ENCODE measurements around the gene STYX. TPM values are rescaled to one million over a fixed set of nuclear protein-coding genes. Genes with fewer than 3 reads are reported as not detected.

The STYX gene
- 12.1 and 23.7 TPM in 2 replicates for total RNA-seq (2014; rRNA removed; shearing (Covaris generic); ENCODE audit: low replicate concordance)

GRCh38 chr14:52729925-52730708 is at the start of gene STYX:
Gene STYX, plus strand, starts transcription at chr14:52730166. Its CDS starts 309 bp downstream, at chr14:52730475.
- Histone ChIP-seq H3K36me3 (peaks cover 16% of the 10 kb centered on the region), H3K9me3 (no peaks in the 10 kb centered on the region), H3K4me3 (peak within 1 kb of the TSS; percentile 75), H3K27me3 (no peaks in the 10 kb centered on the region)
- peak; percentile 98 for DNase-seq

DNA sequence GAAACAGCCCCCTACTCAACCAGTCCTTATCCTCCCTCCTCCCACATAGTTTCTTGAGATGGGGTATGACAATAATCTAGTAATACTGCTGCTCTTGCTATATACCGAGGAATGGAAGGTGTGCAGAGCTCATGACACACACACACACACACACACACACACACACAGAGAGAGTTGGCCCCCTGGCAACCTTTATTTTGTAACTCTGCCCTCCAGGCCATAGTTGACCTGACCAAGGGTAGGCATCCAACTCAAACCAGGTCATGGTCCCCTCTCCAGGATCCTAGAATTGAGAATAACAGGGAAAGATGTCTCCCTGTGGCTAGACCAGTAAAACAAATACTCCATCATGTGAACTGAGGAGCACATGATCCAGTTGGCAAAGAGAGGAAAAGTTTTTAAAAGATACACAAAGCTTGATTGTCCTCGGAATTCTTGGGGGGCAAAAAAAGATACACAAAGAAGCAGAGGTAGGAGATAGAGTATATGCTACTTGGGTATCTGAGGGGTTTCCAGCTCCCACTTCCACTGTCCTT is 45.9 kb upstream of the STYX start:
- peaks cover 8% of the 10 kb centered on the region for H3K36me3 ChIP-seq
- H3K4me3 ChIP-seq = no peak overlapping the region
- no peak for DNase-seq
- H3K9me3 ChIP-seq = no peaks in the 10 kb centered on the region
- H3K27me3 ChIP-seq = no peaks in the 10 kb centered on the region

GRCh38 chr14:52686176-52686575 is 43.8 kb upstream of the STYX start:
- H3K9me3 ChIP-seq = no peaks in the 10 kb centered on the region
- no peaks in the 10 kb centered on the region; the same call in 1 of the 2 replicates for H3K36me3 ChIP-seq
- no peaks in the 10 kb centered on the region for H3K27me3 ChIP-seq
- H3K4me3 ChIP-seq = no peak overlapping the region
- DNase-seq = no peak

DNA sequence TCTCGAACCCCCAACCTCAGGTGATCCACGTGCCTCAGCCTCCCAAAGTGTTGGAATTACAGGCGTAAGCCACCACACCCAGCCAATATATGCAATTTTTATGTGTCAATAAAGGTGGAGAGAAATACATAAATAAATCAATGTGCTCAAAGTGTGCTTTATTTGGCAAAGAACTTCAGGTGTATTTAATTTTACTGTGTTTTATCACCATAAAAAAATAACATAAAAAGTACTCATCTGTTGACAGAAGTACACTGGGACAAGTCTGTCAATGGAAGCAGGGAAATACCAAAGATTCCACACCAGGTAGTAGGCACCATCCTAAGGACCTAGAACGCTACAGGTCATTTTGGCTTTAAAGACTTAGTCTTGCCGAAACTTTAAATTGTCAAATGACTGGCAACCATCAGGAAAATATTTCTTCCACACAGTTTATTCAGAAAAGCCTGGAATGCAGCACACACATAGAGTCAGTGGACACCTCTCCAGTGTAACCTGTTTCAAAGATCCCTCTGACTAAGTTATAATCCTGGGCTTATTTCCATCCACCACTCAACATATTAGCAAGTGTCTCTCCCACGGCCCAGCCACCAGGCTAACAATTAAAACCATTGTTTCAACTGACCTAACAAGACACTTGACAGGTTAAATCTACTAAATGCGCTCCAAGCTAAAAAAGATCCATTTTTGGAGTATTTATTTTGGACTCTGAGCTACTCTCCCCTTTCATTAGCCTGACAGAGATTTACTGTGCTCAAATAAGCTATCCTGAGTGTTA is 38.8 kb upstream of the STYX start:
- Histone ChIP-seq H3K36me3 (no peaks in the 10 kb centered on the region), H3K27me3 (no peaks in the 10 kb centered on the region)
- no peak for DNase-seq

DNA sequence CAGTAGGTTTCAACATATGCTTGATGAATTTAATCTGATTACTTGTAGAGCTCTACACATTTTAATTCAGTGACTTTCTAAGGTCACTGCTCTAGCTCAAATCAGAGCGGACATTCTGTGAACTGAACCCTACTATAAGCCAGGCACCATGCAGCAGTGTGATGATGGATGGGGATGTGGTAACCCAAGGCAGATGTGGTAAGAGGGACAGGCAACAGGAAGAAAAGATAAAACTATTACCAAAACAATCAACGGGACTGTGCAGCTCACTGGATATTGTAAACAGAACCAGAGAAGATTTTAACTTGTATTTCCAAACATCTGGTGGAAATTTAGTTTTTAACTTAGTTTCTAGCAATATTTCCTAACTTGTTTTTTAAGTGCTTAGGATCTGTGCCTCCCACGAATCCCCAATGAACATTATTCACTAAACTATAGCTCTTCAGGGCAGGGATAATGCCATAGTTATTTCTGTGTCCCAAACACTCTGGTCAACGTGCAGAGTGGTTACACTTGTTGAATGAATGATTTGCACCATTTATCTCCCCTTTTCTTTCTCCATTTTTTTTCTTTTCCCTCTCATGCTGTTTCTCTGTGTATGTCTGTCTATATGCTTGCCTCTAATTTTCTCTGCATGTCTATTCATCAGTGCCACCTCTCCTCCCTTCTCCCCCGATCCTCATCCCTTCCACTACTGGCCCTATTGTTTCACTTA is 37.6 kb upstream of the STYX start:
- Histone ChIP-seq H3K9me3 (no peaks in the 10 kb centered on the region), H3K36me3 (no peaks in the 10 kb centered on the region), H3K27me3 (no peaks in the 10 kb centered on the region), H3K4me3 (no peak overlapping the region)
- no peak for DNase-seq

More for the DNA sequence above, 38.8 kb upstream of the STYX start:
- Histone ChIP-seq H3K4me3 (no peak overlapping the region), H3K9me3 (no peaks in the 10 kb centered on the region)

DNA sequence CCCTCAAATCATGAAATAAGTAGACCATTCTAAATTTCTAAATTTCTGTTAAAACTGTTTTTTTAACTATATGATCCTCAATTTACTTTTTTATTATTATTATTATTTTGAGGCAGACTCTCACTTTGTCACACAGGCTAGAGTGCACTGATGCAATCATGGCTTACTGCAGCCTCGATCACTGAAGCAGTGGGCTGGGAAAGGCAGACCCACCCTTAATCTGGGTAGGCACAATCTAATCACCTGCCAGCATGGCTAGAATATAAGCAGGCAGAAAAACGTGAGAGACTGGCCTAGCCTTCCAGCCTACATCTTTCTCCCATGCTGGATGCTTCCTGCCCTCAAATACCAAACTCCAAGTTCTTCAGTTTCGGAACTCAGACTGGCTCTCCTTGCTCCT is 36.9 kb upstream of the STYX start:
- H3K9me3 ChIP-seq = no peaks in the 10 kb centered on the region
- no peaks in the 10 kb centered on the region for H3K36me3 ChIP-seq
- no peaks in the 10 kb centered on the region for H3K27me3 ChIP-seq
- no peak overlapping the region for H3K4me3 ChIP-seq
- DNase-seq = no peak

DNA sequence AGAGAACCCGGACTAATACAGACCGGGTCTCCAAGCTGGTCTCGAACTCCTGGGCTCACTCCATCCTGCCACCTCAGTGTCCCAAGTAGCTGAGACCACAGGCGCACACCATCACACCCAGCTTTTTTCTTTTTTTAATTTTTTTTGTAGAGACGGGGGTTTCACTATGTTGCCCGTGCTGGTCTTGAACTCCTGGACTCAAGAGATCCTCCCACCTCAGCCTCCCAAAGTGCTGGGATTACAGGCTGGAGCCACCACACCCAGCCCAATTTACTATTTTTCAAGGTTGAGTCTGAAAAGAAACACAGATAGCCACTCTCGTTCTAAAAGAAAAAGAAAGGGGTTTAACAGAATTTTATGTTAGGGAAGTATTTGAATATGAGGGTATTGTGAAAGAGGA is 36.4 kb upstream of the STYX start:
- no peak for DNase-seq
- H3K4me3 ChIP-seq = no peak overlapping the region
- H3K27me3 ChIP-seq = no peaks in the 10 kb centered on the region
- no peaks in the 10 kb centered on the region for H3K9me3 ChIP-seq
- no peaks in the 10 kb centered on the region for H3K36me3 ChIP-seq

DNA sequence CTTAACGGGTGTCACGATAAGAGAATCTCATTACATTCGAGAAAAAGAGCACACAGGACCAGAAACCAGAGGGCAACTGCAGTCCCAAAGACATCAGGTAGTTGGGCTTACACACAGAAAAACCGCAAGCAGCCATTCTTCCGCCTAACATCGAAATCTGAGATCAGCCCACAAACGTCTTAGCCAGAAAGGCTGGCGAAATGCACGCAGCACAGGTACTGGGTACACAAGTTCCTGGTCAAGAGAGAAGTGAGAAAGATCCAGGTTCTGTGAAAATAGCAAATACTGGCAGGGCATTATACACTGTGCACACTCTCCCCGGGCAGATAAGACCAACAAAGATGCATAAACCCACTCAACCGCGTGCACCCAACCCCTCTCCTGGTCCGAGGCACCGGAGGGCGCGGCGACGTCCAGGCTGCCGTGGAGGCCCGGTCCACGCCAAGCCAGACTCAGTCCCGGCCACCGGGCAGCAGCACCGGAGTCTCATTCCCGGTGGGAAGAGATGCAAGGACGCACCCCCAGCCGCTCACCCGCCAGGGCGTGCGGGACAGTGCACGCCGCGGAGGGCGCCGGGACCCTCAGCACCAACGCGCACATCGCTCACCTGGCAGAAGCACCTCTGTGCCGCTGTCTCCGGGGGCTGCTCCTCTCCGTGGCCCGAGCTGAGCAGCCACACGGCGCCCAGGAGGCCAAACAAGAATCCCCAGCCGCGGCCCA is 35.0 kb upstream of the STYX start:
- peak; percentile 28 for DNase-seq
- no peaks in the 10 kb centered on the region for H3K27me3 ChIP-seq

DNA sequence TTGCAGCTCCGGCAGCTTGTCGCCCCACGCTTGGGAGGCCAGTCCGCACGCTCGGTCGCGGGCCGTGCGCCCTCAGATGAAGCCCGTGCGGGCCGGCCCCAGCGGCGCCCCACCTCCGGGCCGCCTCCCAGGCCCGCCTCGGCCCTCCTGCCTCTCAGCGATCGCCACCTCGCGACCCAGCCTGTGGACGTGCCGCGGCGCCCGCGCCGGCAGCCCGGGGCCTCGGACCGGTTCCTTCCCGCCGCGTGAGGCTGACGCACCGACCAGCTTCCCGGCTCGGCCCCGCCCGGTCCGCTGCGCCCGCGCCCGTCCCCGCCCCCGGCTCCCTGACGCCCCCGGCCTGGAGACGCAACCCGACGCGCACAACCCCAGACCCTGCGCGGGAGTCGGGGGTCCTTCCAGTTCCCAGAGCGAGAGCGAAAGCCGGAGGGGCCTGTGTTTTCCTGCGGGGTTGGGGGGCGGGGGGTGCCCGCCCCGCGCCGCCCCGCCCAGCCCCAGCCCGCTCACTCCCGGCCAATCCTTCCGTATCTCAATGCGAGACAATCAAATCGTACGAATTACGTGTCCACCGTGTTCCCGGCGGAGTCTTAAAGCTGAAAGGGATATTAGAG is 34.4 kb upstream of the STYX start, which contains the start of gene ERO1A:
TSS of gene ERO1A (minus strand) at position 78 of the 611 bp plus-strand sequence. CDS start at position 1, 77 bp downstream.
- peak; percentile 76 for DNase-seq
- Histone ChIP-seq H3K4me3 (peak within 1 kb of the TSS; percentile 79), H3K9me3 (no peaks in the 10 kb centered on the region), H3K36me3 (no peaks in the 10 kb centered on the region), H3K27me3 (no peaks in the 10 kb centered on the region)

More for the DNA sequence above, 35.0 kb upstream of the STYX start:
- H3K36me3 ChIP-seq = no peaks in the 10 kb centered on the region
- H3K9me3 ChIP-seq = no peaks in the 10 kb centered on the region
- H3K4me3 ChIP-seq = peak overlapping the region; percentile 79

GRCh38 chr14:52700701-52701172 is 29.2 kb upstream of the STYX start:
- H3K27me3 ChIP-seq = no peaks in the 10 kb centered on the region
- no peak for DNase-seq

GRCh38 chr14:52701223-52701622 is 28.7 kb upstream of the STYX start:
- Histone ChIP-seq H3K9me3 (no peaks in the 10 kb centered on the region), H3K27me3 (no peaks in the 10 kb centered on the region), H3K36me3 (no peaks in the 10 kb centered on the region), H3K4me3 (no peak overlapping the region)
- no peak for DNase-seq

More at GRCh38 chr14:52700701-52701172, 29.2 kb upstream of the STYX start:
- Histone ChIP-seq H3K4me3 (no peak overlapping the region), H3K9me3 (no peaks in the 10 kb centered on the region), H3K36me3 (no peaks in the 10 kb centered on the region)

GRCh38 chr14:52703225-52703624 is 26.7 kb upstream of the STYX start:
- Histone ChIP-seq H3K36me3 (peaks cover 1% of the 10 kb centered on the region; the same call in 1 of the 2 replicates), H3K4me3 (no peak overlapping the region), H3K27me3 (no peaks in the 10 kb centered on the region), H3K9me3 (no peaks in the 10 kb centered on the region)
- peak; percentile 89 for DNase-seq

- DNase-seq = no peak
- peaks cover 5% of the 10 kb centered on the region for H3K36me3 ChIP-seq
Observed at GRCh38 chr14:52703664-52704063, 26.3 kb upstream of the STYX start.

DNA sequence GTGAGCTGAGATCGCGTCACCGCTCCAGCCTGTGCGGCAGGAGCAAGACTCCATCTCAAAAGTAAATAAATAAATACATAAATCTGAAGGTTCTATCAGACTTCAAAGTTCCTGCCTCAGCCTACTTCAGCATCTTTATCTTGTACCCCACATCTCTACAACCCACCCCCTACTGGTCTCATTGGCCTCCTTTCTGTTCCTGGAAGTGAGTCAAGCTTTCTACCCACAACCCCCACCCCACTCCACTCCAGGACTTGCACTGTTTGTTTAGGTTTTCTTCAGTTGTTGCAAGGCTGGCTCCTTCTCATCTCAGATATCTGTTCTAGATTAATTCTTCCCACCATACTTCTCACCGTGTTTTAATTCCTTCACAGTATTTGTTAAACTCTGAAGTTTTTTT is 23.7 kb upstream of the STYX start:
- Histone ChIP-seq H3K27me3 (no peaks in the 10 kb centered on the region), H3K9me3 (no peaks in the 10 kb centered on the region), H3K4me3 (peak overlapping the region; percentile 93), H3K36me3 (peaks cover 30% of the 10 kb centered on the region)
- DNase-seq = no peak

More at GRCh38 chr14:52703664-52704063, 26.3 kb upstream of the STYX start:
- Histone ChIP-seq H3K4me3 (no peak overlapping the region), H3K27me3 (no peaks in the 10 kb centered on the region), H3K9me3 (no peaks in the 10 kb centered on the region)
